PC-9 (cell line): ENCODE measurements around the gene LSS. TPM values are rescaled to one million over a fixed set of nuclear protein-coding genes. Genes with fewer than 3 reads are reported as not detected.

Source experiments
- BruUV-seq: library from RNA; stranded (reverse); fragments of 400-500 nt; replicated peaks from 2 replicates; lab custom pipeline; 2021; lab: Mats Ljungman, UMichigan
- CTCF ChIA-PET: fragments of 300-600 bp; sonication (Branson Sonifier 250); formaldehyde crosslinking; loops from one replicate; lab custom pipeline; 2022; ENCODE audit warnings: antibody characterized with exemption; lab: Charles Lee
- POLR2A ChIA-PET: fragments of 300-600 bp; sonication (Branson Sonifier 250); formaldehyde crosslinking; loops from one replicate; lab custom pipeline; 2022; ENCODE audit warnings: antibody characterized with exemption; ENCODE audit not compliant: unreplicated experiment; lab: Charles Lee
- DNase-seq, 2 experiments: peaks; one replicate each; pipeline versions ENCODE4 v3.0.0 to v3.0.0-alpha.2; 2015 to 2022; ENCODE audit warnings: mixed read lengths in 1 of 2
- H2AFZ ChIP-seq: fragments of 200-600 bp; sonication (generic); 2 replicates; pipeline ENCODE4 v1.8.1; 2017; ENCODE audit warnings: antibody characterized with exemption
- H3F3A ChIP-seq: fragments of 200-600 bp; sonication (generic); 2 replicates; pipeline ENCODE4 v1.8.1; 2017; ENCODE audit warnings: antibody characterized with exemption, mild to moderate bottlenecking, low read depth; ENCODE audit not compliant: insufficient read depth
- H3K27ac ChIP-seq: fragments of 200-600 bp; sonication (generic); 2 replicates; pipeline ENCODE4 v1.6.1; 2016; ENCODE audit warnings: mixed run types
- H3K27me3 ChIP-seq: fragments of 200-600 bp; sonication (generic); 2 replicates; pipeline ENCODE4 v1.6.1; 2016; ENCODE audit warnings: low read depth, mixed run types; ENCODE audit not compliant: insufficient read depth
- H3K36me3 ChIP-seq: fragments of 200-600 bp; sonication (generic); 2 replicates; pipeline ENCODE4 v1.6.1; 2016; ENCODE audit warnings: low read depth, mixed run types
- H3K4me1 ChIP-seq: fragments of 200-600 bp; sonication (generic); replicated peaks from 2 replicates; pipeline ENCODE4 v1.6.1; 2016; ENCODE audit warnings: mixed run types; ENCODE audit not compliant: insufficient read depth
- H3K4me2 ChIP-seq: fragments of 200-600 bp; sonication (generic); 2 replicates; pipeline ENCODE4 v1.6.1; 2017; ENCODE audit warnings: mixed run types
- H3K4me3 ChIP-seq: fragments of 200-600 bp; sonication (generic); 2 replicates; pipeline ENCODE4 v1.6.1; 2016; ENCODE audit warnings: mixed run types
- H3K79me2 ChIP-seq: fragments of 200-600 bp; sonication (generic); 2 replicates; pipeline ENCODE4 v1.6.1; 2017; ENCODE audit warnings: low read depth, mixed run types
- H3K9me2 ChIP-seq: fragments of 200-600 bp; sonication (generic); 2 replicates; pipeline ENCODE4 v1.8.1; 2017; ENCODE audit warnings: mild to moderate bottlenecking; ENCODE audit not compliant: insufficient read depth
- H3K9me3 ChIP-seq: fragments of 200-600 bp; sonication (generic); 2 replicates; pipeline ENCODE4 v1.8.1; 2016; ENCODE audit warnings: low read depth; ENCODE audit not compliant: insufficient read depth
- H4K20me1 ChIP-seq: fragments of 200-600 bp; sonication (generic); 2 replicates; pipeline ENCODE4 v1.8.1; 2017; ENCODE audit not compliant: insufficient read depth
- CTCF ChIP-seq: fragments of 200-600 bp; sonication (generic); conservative IDR thresholded peaks from 2 replicates; pipeline ENCODE4 v1.6.1; 2017; ENCODE audit warnings: mixed run types, antibody characterized with exemption, mild to moderate bottlenecking, moderate library complexity
- EZH2 ChIP-seq: fragments of 200-600 bp; sonication (generic); IDR thresholded peaks from 2 replicates; pipeline ENCODE4 v1.8.0; 2017; ENCODE audit warnings: antibody characterized with exemption, low read depth
- intact Hi-C: fragments of 100-400 bp; cut with micrococcal nuclease; formaldehyde crosslinking; loops from one replicate; pipeline ENCODE4 v1.10.0; 2022; ENCODE audit not compliant: unreplicated experiment
- total RNA-seq: library from RNA; stranded (reverse); gene quantifications from 2 replicates; pipeline ENCODE4 v1.2.3, GENCODE V29; 2021

LSS gene
- total RNA-seq, 1 experiment from 2014 or later, result 92.3 TPM

- ChIA-PET POLR2A (no interaction called here), CTCF (no interaction called here)
- Histone ChIP-seq H3K4me2 (no peak overlapping the region), H3K4me3 (no peak overlapping the region), H3K9me2 (no peaks in the 10 kb centered on the region), H3K27ac (no peak overlapping the region), H3K79me2 (no peaks in the 10 kb centered on the region), H4K20me1 (no peaks in the 10 kb centered on the region), H3K4me1 (no peaks in the 10 kb centered on the region), H3F3A (no peaks in the 10 kb centered on the region), H3K9me3 (no peaks in the 10 kb centered on the region), H2AFZ (no peak overlapping the region), H3K36me3 (no peaks in the 10 kb centered on the region), H3K27me3 (no peaks in the 10 kb centered on the region)
- no peak for DNase-seq
- BruUV-seq, result no TSS peak
- intact Hi-C loops, result no loop called here
- TF ChIP-seq EZH2, result no peak
- no peak for TF ChIP-seq CTCF
Measured at GRCh38 chr21:46212721-46213484, 15.7 kb downstream of the LSS start.

GRCh38 chr21:46211786-46212720 is 16.5 kb downstream of the LSS start:
- intact Hi-C loops, result no loop called here
- Histone ChIP-seq H3K36me3 (no peaks in the 10 kb centered on the region), H3K4me1 (no peaks in the 10 kb centered on the region), H3K4me2 (no peak overlapping the region), H2AFZ (no peak overlapping the region), H3K27me3 (no peaks in the 10 kb centered on the region), H3K9me2 (no peaks in the 10 kb centered on the region), H4K20me1 (no peaks in the 10 kb centered on the region), H3K27ac (no peak overlapping the region), H3K79me2 (no peaks in the 10 kb centered on the region), H3K4me3 (no peak overlapping the region), H3F3A (no peaks in the 10 kb centered on the region), H3K9me3 (no peaks in the 10 kb centered on the region)
- no peak for DNase-seq
- ChIA-PET CTCF (no interaction called here), POLR2A (no interaction called here)
- no peak for TF ChIP-seq EZH2
- no peak for TF ChIP-seq CTCF
- BruUV-seq, result no TSS peak

GRCh38 chr21:46211376-46211775 is 17.2 kb downstream of the LSS start:
- DNase-seq, result no peak
- H3K27ac ChIP-seq, result no peak overlapping the region
- no peaks in the 10 kb centered on the region for H3K9me2 ChIP-seq
- TF ChIP-seq CTCF, result no peak
- TF ChIP-seq EZH2, result no peak
- H3K4me2 ChIP-seq, result no peak overlapping the region
- ChIA-PET POLR2A (no interaction called here), CTCF (interaction anchor here (0.7 kb wide), 1 partner anchor 75 kb away, joined by 3 read pairs; the partner anchor contains the start of gene YBEY)
- no peaks in the 10 kb centered on the region for H3K79me2 ChIP-seq
- no TSS peak for BruUV-seq
- H2AFZ ChIP-seq, result no peak overlapping the region
- no peaks in the 10 kb centered on the region for H3K9me3 ChIP-seq
- no peaks in the 10 kb centered on the region for H3F3A ChIP-seq
- no peaks in the 10 kb centered on the region for H3K27me3 ChIP-seq
- no peaks in the 10 kb centered on the region for H3K36me3 ChIP-seq
- H4K20me1 ChIP-seq, result no peaks in the 10 kb centered on the region
- intact Hi-C loops, result no loop called here
- no peak overlapping the region for H3K4me3 ChIP-seq
- no peaks in the 10 kb centered on the region for H3K4me1 ChIP-seq
